Measurements from ENCODE around the gene FRRS1.

DNA sequence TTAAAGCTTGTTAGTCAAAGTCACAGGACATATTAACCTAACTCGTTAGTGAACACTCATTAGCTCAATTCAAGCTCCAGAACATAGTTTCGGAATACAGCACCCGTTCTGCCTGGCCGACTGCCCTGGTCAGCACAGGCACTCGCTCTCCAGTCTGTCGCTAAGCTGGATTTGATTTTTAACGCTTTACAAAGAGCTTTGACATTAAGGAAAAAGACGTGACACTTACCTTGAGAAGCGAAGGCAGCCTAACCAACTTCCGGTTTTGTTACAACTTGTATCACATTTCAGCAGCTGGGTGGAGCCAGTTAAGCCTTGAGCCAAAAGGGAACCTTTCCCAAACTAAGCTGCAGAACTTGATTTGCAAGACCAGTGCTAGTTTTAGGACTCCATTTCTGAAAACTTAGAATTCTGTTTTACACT, at the start of gene FRRS1:
- TF ChIP-seq MXI1 (IDR thresholded peaks at IDR 0.05; ENCODE audit: low read depth, low read length) (no peak), RBBP5 (conservative IDR thresholded peaks at IDR 0.05) (no peak), NFXL1 (IDR thresholded peaks at IDR 0.05; ENCODE audit: borderline replicate concordance) (no peak), REST (IDR thresholded peaks at IDR 0.05; ENCODE audit: low read depth, low read length) (no peak), CTCF (IDR thresholded peaks at IDR 0.05 in 2 of 3, conservative IDR thresholded peaks at IDR 0.05 in 1 of 3; ENCODE audit: control insufficient read depth in 2 of 3, extremely low read depth in 1 of 3, insufficient read depth in 1 of 3, low read depth in 3 of 3, low read length in 3 of 3) (peak in 2 of 3 experiments; percentile 5 to 19; a peak in 2 of 6 replicates), RAD21 (IDR thresholded peaks at IDR 0.05; ENCODE audit: insufficient read depth, low read depth, low read length) (peak; percentile 13; the same call in 1 of the 2 replicates), KAT2A (conservative IDR thresholded peaks at IDR 0.05; ENCODE audit: control insufficient read depth, low read depth, low read length) (no peak), SIX5 (IDR thresholded peaks at IDR 0.05; ENCODE audit: low read depth, low read length, severe bottlenecking) (no peak)
